EL (cell line): ENCODE results near the gene RFLNA.
A peak's percentile ranks its signal among the peaks of the same experiment; 100 is the strongest.
"Not testable (repeated sequence)": the region's sequence is repeated elsewhere in the genome, so short reads cannot be mapped to it uniquely, and the experiment has no call there.

ENCODE experiments used
- DNase-seq: peaks from one replicate; pipeline ENCODE4 v3.0.0-alpha.2; 2016

Gene RFLNA

GRCh38 chr12:124321556-124322270 is 26.8 kb downstream of the RFLNA start:
- DNase-seq = peak; percentile 41

- DNase-seq = peak; percentile 19
These were observed 27.5 kb downstream of the RFLNA start for GRCh38 chr12:124322271-124322998.

GRCh38 chr12:124322999-124323328 is 28.1 kb downstream of the RFLNA start:
- not testable (repeated sequence) for DNase-seq

GRCh38 chr12:124323771-124324530 is 29.1 kb downstream of the RFLNA start:
- DNase-seq = no peak

GRCh38 chr12:124324803-124325705 is 30.2 kb downstream of the RFLNA start:
- DNase-seq = no peak

- no peak for DNase-seq
These were observed 31.2 kb downstream of the RFLNA start for GRCh38 chr12:124326104-124326503.

GRCh38 chr12:124326871-124327270 is 32.0 kb downstream of the RFLNA start:
- no peak for DNase-seq

GRCh38 chr12:124327362-124328043 is 32.6 kb downstream of the RFLNA start:
- DNase-seq = no peak

- DNase-seq = no peak
These were observed 33.2 kb downstream of the RFLNA start for GRCh38 chr12:124328116-124328515.

- no peak for DNase-seq
These were observed 33.7 kb downstream of the RFLNA start for GRCh38 chr12:124328636-124329035.

- DNase-seq = no peak
These were observed 37.3 kb downstream of the RFLNA start for GRCh38 chr12:124332058-124332672.

GRCh38 chr12:124332900-124333299 is 38.0 kb downstream of the RFLNA start:
- DNase-seq = no peak

- no peak for DNase-seq
These were observed 38.8 kb downstream of the RFLNA start for GRCh38 chr12:124333724-124334123.

- DNase-seq = no peak
These were observed 39.4 kb downstream of the RFLNA start for GRCh38 chr12:124334266-124334665.

- no peak for DNase-seq
These were observed 40.1 kb downstream of the RFLNA start for GRCh38 chr12:124334976-124335375.

GRCh38 chr12:124335426-124336183 is 40.7 kb downstream of the RFLNA start:
- DNase-seq = no peak

- DNase-seq = no peak
These were observed 41.2 kb downstream of the RFLNA start for GRCh38 chr12:124336184-124336437.

- DNase-seq = no peak
These were observed 42.0 kb downstream of the RFLNA start for GRCh38 chr12:124336742-124337520.

GRCh38 chr12:124337622-124338021 is 42.7 kb downstream of the RFLNA start:
- DNase-seq = no peak

- no peak for DNase-seq
These were observed 43.6 kb downstream of the RFLNA start for GRCh38 chr12:124338448-124338847.
